Mammary epithelial cell (primary cell): Measurements from ENCODE around the gene PTGES.

ENCODE experiments used
- CTCF ChIP-seq, 2 donors: IDR thresholded peaks in 1 of 2; conservative IDR thresholded peaks in 1 of 2; 2 replicates each; pipeline ENCODE4 v1.5.1; 2011 to 2012; ENCODE audit warnings: inconsistent platforms in 2 of 2, low read length in 2 of 2, mild to moderate bottlenecking in 2 of 2, control low read depth in 1 of 2, low read depth in 1 of 2; ENCODE audit not compliant: insufficient read depth in 1 of 2; ENCODE audit errors: extremely low read depth in 1 of 2
- EZH2 ChIP-seq: IDR thresholded peaks from 2 replicates; pipeline ENCODE4 v1.6.1; 2012; ENCODE audit warnings: low read length, inconsistent platforms, borderline replicate concordance

GRCh38 chr9:129777769-129778130, 24.9 kb upstream of the PTGES start:
- TF ChIP-seq CTCF (conservative IDR thresholded peaks at IDR 0.05 in 1 of 2, IDR thresholded peaks at IDR 0.05 in 1 of 2; ENCODE audit: extremely low read depth in 1 of 2, insufficient read depth in 1 of 2, low read depth in 1 of 2, low read length in 2 of 2) (no peak), EZH2 (no peak)
